H9 (cell line): ENCODE measurements around the gene MAP3K5. TPM values are rescaled to one million over a fixed set of nuclear protein-coding genes. Genes with fewer than 3 reads are reported as not detected.

Experiments
- DNase-seq: peaks from one replicate; pipeline ENCODE4 v3.0.0-alpha.2; 2017
- H2AFZ ChIP-seq: one replicate; pipeline ENCODE4 v1.6.1; 2013; ENCODE audit warnings: mild to moderate bottlenecking, low read length, control low read depth, moderate library complexity
- H2AK5ac ChIP-seq: 2 replicates; pipeline ENCODE4 v1.6.1; 2013; ENCODE audit warnings: low read length, control low read depth, mixed read lengths; ENCODE audit not compliant: insufficient read length
- H2BK120ac ChIP-seq: one replicate; pipeline ENCODE4 v1.6.1; 2013; ENCODE audit warnings: low read depth, mild to moderate bottlenecking, low read length, control low read depth, inconsistent platforms; ENCODE audit not compliant: poor library complexity, severe bottlenecking
- H2BK12ac ChIP-seq: 2 replicates; pipeline ENCODE4 v1.6.1; 2013; ENCODE audit warnings: low read length, control low read depth, mixed read lengths, low read depth; ENCODE audit not compliant: insufficient read length
- H2BK15ac ChIP-seq: 2 replicates; pipeline ENCODE4 v1.6.1; 2013; ENCODE audit warnings: low read depth, low read length, control low read depth
- H2BK20ac ChIP-seq: one replicate; pipeline ENCODE4 v1.6.1; 2013; ENCODE audit warnings: low read depth, mild to moderate bottlenecking, low read length, control low read depth, inconsistent platforms; ENCODE audit not compliant: poor library complexity, severe bottlenecking
- H2BK5ac ChIP-seq: 2 replicates; pipeline ENCODE4 v1.6.1; 2013; ENCODE audit warnings: low read length, control low read depth, mixed read lengths; ENCODE audit not compliant: insufficient read length
- H3K14ac ChIP-seq: 2 replicates; pipeline ENCODE4 v1.6.1; 2013; ENCODE audit warnings: low read length, control low read depth; ENCODE audit not compliant: insufficient read depth
- H3K18ac ChIP-seq: 2 replicates; pipeline ENCODE4 v1.6.1; 2013; ENCODE audit warnings: low read depth, mild to moderate bottlenecking, mixed read lengths, low read length, control low read depth; ENCODE audit not compliant: insufficient read length
- H3K23ac ChIP-seq: 2 replicates; pipeline ENCODE4 v1.6.1; 2013; ENCODE audit warnings: low read length, control low read depth, mixed read lengths, low read depth; ENCODE audit not compliant: insufficient read length
- H3K23me2 ChIP-seq: 2 replicates; pipeline ENCODE4 v1.6.1; 2013; ENCODE audit warnings: low read depth, mild to moderate bottlenecking, mixed read lengths, low read length, control low read depth; ENCODE audit not compliant: insufficient read length, poor library complexity, severe bottlenecking
- H3K27ac ChIP-seq: 2 replicates; pipeline ENCODE4 v1.5.1; 2013; ENCODE audit warnings: low read length, control low read depth, mixed read lengths, low read depth; ENCODE audit not compliant: insufficient read length
- H3K27me3 ChIP-seq: 2 replicates; pipeline ENCODE4 v1.6.1; 2013; ENCODE audit warnings: low read length, control low read depth, inconsistent platforms; ENCODE audit not compliant: insufficient read depth
- H3K4ac ChIP-seq: 2 replicates; pipeline ENCODE4 v1.6.1; 2013; ENCODE audit warnings: low read depth, mild to moderate bottlenecking, control low read depth, inconsistent platforms, low read length, moderate library complexity
- H3K4me1 ChIP-seq: 2 replicates; pipeline ENCODE4 v1.6.1; 2013; ENCODE audit warnings: low read length, control low read depth, inconsistent platforms; ENCODE audit not compliant: insufficient read depth
- H3K4me2 ChIP-seq: 2 replicates; pipeline ENCODE4 v1.6.1; 2013; ENCODE audit warnings: low read length, control low read depth, mixed read lengths; ENCODE audit not compliant: insufficient read length, insufficient read depth
- H3K56ac ChIP-seq: 2 replicates; pipeline ENCODE4 v1.6.1; 2013; ENCODE audit warnings: low read depth, mild to moderate bottlenecking, mixed read lengths, low read length, control low read depth; ENCODE audit not compliant: insufficient read length
- H3K79me1 ChIP-seq: 2 replicates; pipeline ENCODE4 v1.6.1; 2013; ENCODE audit warnings: low read depth, mild to moderate bottlenecking, moderate library complexity, low read length, control low read depth, inconsistent platforms; ENCODE audit not compliant: insufficient read depth, poor library complexity, severe bottlenecking
- H3K79me2 ChIP-seq: 2 replicates; pipeline ENCODE4 v1.6.1; 2013; ENCODE audit warnings: low read length, control low read depth, inconsistent platforms; ENCODE audit not compliant: insufficient read depth
- H3K9ac ChIP-seq: 2 replicates; pipeline ENCODE4 v1.6.1; 2013; ENCODE audit warnings: low read length, control low read depth, mixed read lengths; ENCODE audit not compliant: insufficient read length; ENCODE audit errors: extremely low read depth
- H3K9me3 ChIP-seq: one replicate; pipeline ENCODE4 v1.6.1; 2013; ENCODE audit warnings: low read depth, low read length, inconsistent platforms; ENCODE audit not compliant: control insufficient read depth
- H3T11ph ChIP-seq: one replicate; pipeline ENCODE4 v1.6.1; 2013; ENCODE audit warnings: mild to moderate bottlenecking, low read length, control low read depth, inconsistent platforms
- H4K20me1 ChIP-seq: one replicate; pipeline ENCODE4 v1.6.1; 2013; ENCODE audit not compliant: control insufficient read depth, insufficient read length, insufficient read depth
- H4K5ac ChIP-seq: 2 replicates; pipeline ENCODE4 v1.6.1; 2013; ENCODE audit warnings: low read depth, mild to moderate bottlenecking, mixed read lengths, low read length, control low read depth; ENCODE audit not compliant: insufficient read length
- H4K8ac ChIP-seq: replicated peaks from 2 replicates; pipeline ENCODE4 v1.6.1; 2013; ENCODE audit warnings: low read length, control low read depth, mixed read lengths, low read depth; ENCODE audit not compliant: insufficient read length
- H4K91ac ChIP-seq: 2 replicates; pipeline ENCODE4 v1.6.1; 2013; ENCODE audit warnings: low read depth, mild to moderate bottlenecking, moderate library complexity, mixed read lengths, low read length, control low read depth; ENCODE audit not compliant: insufficient read length
- H3K27ac Mint-ChIP-seq, 3 experiments: 2 replicates in 2 of 3; 3 replicates in 1 of 3; pipeline ENCODE4 v1.8.0; 2020 to 2021; ENCODE audit warnings: mixed read lengths in 3 of 3, mild to moderate bottlenecking in 1 of 3, moderate library complexity in 1 of 3
- H3K27me3 Mint-ChIP-seq: 2 replicates; pipeline ENCODE4 v1.8.0; 2021; ENCODE audit warnings: low read depth, mild to moderate bottlenecking, moderate library complexity, mixed read lengths
- H3K36me3 Mint-ChIP-seq, 3 experiments: 2 replicates in 2 of 3; 3 replicates in 1 of 3; pipeline ENCODE4 v1.8.0; 2020 to 2021; ENCODE audit warnings: low read depth in 3 of 3, mixed read lengths in 3 of 3; ENCODE audit not compliant: insufficient read depth in 1 of 3
- H3K4me1 Mint-ChIP-seq, 2 experiments: 2 replicates each; pipeline ENCODE4 v1.8.0; 2020; ENCODE audit warnings: mixed read lengths in 2 of 2
- H3K4me3 Mint-ChIP-seq, 2 experiments: 2 replicates in 1 of 2; 3 replicates in 1 of 2; pipeline ENCODE4 v1.8.0; 2020 to 2021; ENCODE audit warnings: mild to moderate bottlenecking in 2 of 2, mixed read lengths in 2 of 2, moderate library complexity in 1 of 2
- H3K9me3 Mint-ChIP-seq, 2 experiments: 2 replicates in 1 of 2; 3 replicates in 1 of 2; pipeline ENCODE4 v1.8.0; 2020; ENCODE audit warnings: mild to moderate bottlenecking in 2 of 2, mixed read lengths in 2 of 2, moderate library complexity in 1 of 2
- WGBS: extraction: QIAGEN DNeasy Blood & Tissue Kit; methylation state at CpG from one replicate; pipeline ENCODE4 v1.1.7; 2013; ENCODE audit warnings: missing lambda C conversion rate, low lambda C conversion rate, mixed read lengths; ENCODE audit not compliant: insufficient read length; ENCODE audit errors: extremely low coverage; 5-methylcytosine and 5-hydroxymethylcytosine counted together
- total RNA-seq: library from RNA; stranded (reverse); gene quantifications from 2 replicates; pipeline ENCODE4 v1.2.1, GENCODE V29; 2021
- TF ChIP-seq, protein P1 (sequence below): fragments of 200-600 bp; sonication (generic); conservative IDR thresholded peaks from 3 replicates; pipeline ENCODE4 v1.8.0; 2021; ENCODE audit warnings: antibody characterized with exemption, mild to moderate bottlenecking

Gene MAP3K5
- total RNA-seq, 1 experiment from 2014 or later = 1.6 TPM

DNA sequence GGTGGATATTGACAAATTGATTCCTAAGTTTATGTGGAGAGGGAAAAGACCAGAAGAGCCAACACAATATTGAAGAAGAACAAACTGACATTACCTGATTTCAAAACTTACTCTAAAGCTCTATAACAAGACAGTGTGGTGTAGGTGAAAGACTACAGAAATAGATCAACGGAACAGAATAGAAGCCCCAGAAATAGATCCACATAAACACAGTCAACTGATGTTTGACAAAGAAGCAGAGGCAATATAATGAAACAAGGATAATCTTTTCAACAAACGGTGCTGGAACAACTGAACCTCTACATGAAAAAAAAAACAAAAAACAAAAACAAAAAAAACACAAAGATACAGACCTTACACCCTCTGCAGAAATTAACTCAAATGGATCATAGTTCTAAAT, 50.2 kb downstream of the MAP3K5 start:
- no CpG with 5 or more reads among the region's 2 CpGs for WGBS
- no peak overlapping the region for H3K27ac Mint-ChIP-seq
- H3K4me1 ChIP-seq = no peaks in the 10 kb centered on the region

More for the DNA sequence above, 50.2 kb downstream of the MAP3K5 start:
- Histone ChIP-seq H3K4me2 (no peak overlapping the region), H3K4ac (no peak overlapping the region), H3K23ac (no peak overlapping the region), H2AFZ (no peak overlapping the region), H3K9me3 (no peaks in the 10 kb centered on the region), H3K14ac (no peak overlapping the region), H2AK5ac (no peak overlapping the region), H3K79me1 (no peaks in the 10 kb centered on the region), H2BK5ac (no peak overlapping the region), H3K79me2 (no peaks in the 10 kb centered on the region), H3K23me2 (no peaks in the 10 kb centered on the region), H2BK120ac (no peak overlapping the region), H4K20me1 (no peaks in the 10 kb centered on the region), H3K27ac (no peak overlapping the region), H2BK20ac (no peak overlapping the region), H3K9ac (no peak overlapping the region), H3K56ac (no peak overlapping the region), H4K91ac (no peak overlapping the region), H4K5ac (no peak overlapping the region), H3K18ac (no peak overlapping the region), H3K27me3 (no peaks in the 10 kb centered on the region), H4K8ac (no peak overlapping the region), H3T11ph (no peak overlapping the region), H2BK12ac (no peak overlapping the region), H2BK15ac (no peak overlapping the region)
- DNase-seq = no peak
- Mint-ChIP-seq H3K4me1 (peaks cover 9 to 19% of the 10 kb centered on the region in 2 experiments), H3K36me3 (no peaks in the 10 kb centered on the region), H3K4me3 (no peak overlapping the region), H3K27me3 (no peaks in the 10 kb centered on the region), H3K9me3 (no peaks in the 10 kb centered on the region)
- TF ChIP-seq, protein P1, sequence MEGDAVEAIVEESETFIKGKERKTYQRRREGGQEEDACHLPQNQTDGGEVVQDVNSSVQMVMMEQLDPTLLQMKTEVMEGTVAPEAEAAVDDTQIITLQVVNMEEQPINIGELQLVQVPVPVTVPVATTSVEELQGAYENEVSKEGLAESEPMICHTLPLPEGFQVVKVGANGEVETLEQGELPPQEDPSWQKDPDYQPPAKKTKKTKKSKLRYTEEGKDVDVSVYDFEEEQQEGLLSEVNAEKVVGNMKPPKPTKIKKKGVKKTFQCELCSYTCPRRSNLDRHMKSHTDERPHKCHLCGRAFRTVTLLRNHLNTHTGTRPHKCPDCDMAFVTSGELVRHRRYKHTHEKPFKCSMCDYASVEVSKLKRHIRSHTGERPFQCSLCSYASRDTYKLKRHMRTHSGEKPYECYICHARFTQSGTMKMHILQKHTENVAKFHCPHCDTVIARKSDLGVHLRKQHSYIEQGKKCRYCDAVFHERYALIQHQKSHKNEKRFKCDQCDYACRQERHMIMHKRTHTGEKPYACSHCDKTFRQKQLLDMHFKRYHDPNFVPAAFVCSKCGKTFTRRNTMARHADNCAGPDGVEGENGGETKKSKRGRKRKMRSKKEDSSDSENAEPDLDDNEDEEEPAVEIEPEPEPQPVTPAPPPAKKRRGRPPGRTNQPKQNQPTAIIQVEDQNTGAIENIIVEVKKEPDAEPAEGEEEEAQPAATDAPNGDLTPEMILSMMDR = no peak
